ENCODE measurements around the gene SLC25A41.

SLC25A41 gene

GRCh38 chr19:6460099-6460884 is 26.7 kb upstream of the SLC25A41 start:
- DNase-seq (ENCODE audit: low read depth), result peak; percentile 89

GRCh38 chr19:6459262-6460098 is 25.9 kb upstream of the SLC25A41 start, which contains the start of gene SLC25A23:
SLC25A23 (minus strand) TSS chr19:6459792; CDS start chr19:6459628, 164 bp downstream.
- no peak for DNase-seq (ENCODE audit: low read depth)

GRCh38 chr19:6458695-6459261 is 25.2 kb upstream of the SLC25A41 start:
- no peak for DNase-seq (ENCODE audit: low read depth)

- DNase-seq (ENCODE audit: low read depth), result no peak
These were observed 24.6 kb upstream of the SLC25A41 start for GRCh38 chr19:6457958-6458694.

- DNase-seq (ENCODE audit: low read depth), result no peak
These were observed 22.4 kb upstream of the SLC25A41 start for GRCh38 chr19:6455924-6456323.

- no peak for DNase-seq (ENCODE audit: low read depth)
These were observed 20.5 kb upstream of the SLC25A41 start for GRCh38 chr19:6453951-6454565.

- no peak for DNase-seq (ENCODE audit: low read depth)
These were observed 19.3 kb upstream of the SLC25A41 start for GRCh38 chr19:6452899-6453298.

- no peak for DNase-seq (ENCODE audit: low read depth)
These were observed 18.7 kb upstream of the SLC25A41 start for GRCh38 chr19:6452223-6452614.

GRCh38 chr19:6451583-6452222 is 18.1 kb upstream of the SLC25A41 start:
- no peak for DNase-seq (ENCODE audit: low read depth)

GRCh38 chr19:6450166-6450565 is 16.6 kb upstream of the SLC25A41 start:
- no peak for DNase-seq (ENCODE audit: low read depth)

- no peak for DNase-seq (ENCODE audit: low read depth)
These were observed 14.5 kb upstream of the SLC25A41 start for GRCh38 chr19:6448045-6448444.

- no peak for DNase-seq (ENCODE audit: low read depth)
These were observed 12.9 kb upstream of the SLC25A41 start for GRCh38 chr19:6446452-6446851.

GRCh38 chr19:6443986-6444385 is 10.4 kb upstream of the SLC25A41 start:
- no peak for DNase-seq (ENCODE audit: low read depth)

- DNase-seq (ENCODE audit: low read depth), result no peak
These were observed 8.6 kb upstream of the SLC25A41 start for GRCh38 chr19:6442087-6442688.

GRCh38 chr19:6440905-6441304 is 7.3 kb upstream of the SLC25A41 start:
- DNase-seq (ENCODE audit: low read depth), result no peak

GRCh38 chr19:6439743-6440142 is 6.2 kb upstream of the SLC25A41 start:
- no peak for DNase-seq (ENCODE audit: low read depth)

- DNase-seq (ENCODE audit: low read depth), result no peak
These were observed 398 bp downstream of the SLC25A41 start for GRCh38 chr19:6433165-6433564.

GRCh38 chr19:6431891-6432290 is 1.7 kb downstream of the SLC25A41 start:
- no peak for DNase-seq (ENCODE audit: low read depth)

- DNase-seq (ENCODE audit: low read depth), result no peak
These were observed 3.9 kb downstream of the SLC25A41 start for GRCh38 chr19:6429419-6430221.
